Measurements from ENCODE around the gene NEUROD6.

GRCh38 chr7:31320675-31321074, 19.9 kb downstream of the NEUROD6 start:
- TF ChIP-seq CTCF (IDR thresholded peaks at IDR 0.05 in 8 of 11, conservative IDR thresholded peaks at IDR 0.05 in 3 of 11), result no peak
- no peak for TF ChIP-seq POLR2A (IDR thresholded peaks at IDR 0.05)
- no peak for TF ChIP-seq POLR2AphosphoS5 (IDR thresholded peaks at IDR 0.05)
